HPDE6-E6E7 (cell line): ENCODE data around the gene SCAP.

Experiments
- DNase-seq: peaks from one replicate; pipeline ENCODE4 v3.0.0; 2011; ENCODE audit warnings: missing footprints; ENCODE audit errors: extremely low spot score

Gene SCAP

DNA sequence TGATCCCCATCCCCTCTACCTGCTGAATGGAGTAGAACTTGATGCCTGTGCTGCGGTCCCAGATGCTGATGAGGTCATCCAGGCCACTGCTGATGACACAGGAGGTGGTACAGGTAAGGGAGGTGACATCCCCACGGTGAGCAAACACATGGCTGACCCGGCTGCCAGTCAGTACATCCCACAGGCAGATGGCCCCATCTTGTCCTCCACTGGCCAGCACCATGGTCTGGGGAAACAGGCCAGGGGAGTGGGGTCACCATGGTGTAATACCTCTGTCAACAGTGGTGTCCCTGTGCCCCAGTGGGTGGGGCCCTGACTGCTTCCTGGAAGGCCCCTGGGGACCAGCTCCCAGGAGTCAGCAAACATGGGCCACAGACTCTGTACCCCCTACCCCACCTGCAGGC, 61.6 kb downstream of the SCAP start:
- no peak for DNase-seq

- no peak for DNase-seq
These were observed 62.0 kb downstream of the SCAP start for GRCh38 chr3:47413751-47414150.

GRCh38 chr3:47412842-47413520, 62.8 kb downstream of the SCAP start:
- DNase-seq: no peak

DNA sequence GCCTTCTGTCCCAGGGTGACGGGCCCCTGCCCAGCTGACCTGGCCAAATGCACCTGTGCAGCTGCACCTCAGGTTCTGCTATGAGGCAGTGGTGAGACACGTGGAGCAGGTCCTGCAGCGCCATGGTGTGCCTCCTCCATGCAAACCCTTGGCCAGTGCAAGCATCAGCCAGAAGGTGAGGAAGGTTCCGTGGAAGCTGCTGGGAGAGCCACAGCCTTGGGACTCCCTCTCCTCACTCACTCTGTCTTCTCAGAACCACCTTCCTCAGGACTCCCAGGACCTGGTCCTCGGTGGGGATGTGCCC, 63.3 kb downstream of the SCAP start:
- no peak for DNase-seq

DNA sequence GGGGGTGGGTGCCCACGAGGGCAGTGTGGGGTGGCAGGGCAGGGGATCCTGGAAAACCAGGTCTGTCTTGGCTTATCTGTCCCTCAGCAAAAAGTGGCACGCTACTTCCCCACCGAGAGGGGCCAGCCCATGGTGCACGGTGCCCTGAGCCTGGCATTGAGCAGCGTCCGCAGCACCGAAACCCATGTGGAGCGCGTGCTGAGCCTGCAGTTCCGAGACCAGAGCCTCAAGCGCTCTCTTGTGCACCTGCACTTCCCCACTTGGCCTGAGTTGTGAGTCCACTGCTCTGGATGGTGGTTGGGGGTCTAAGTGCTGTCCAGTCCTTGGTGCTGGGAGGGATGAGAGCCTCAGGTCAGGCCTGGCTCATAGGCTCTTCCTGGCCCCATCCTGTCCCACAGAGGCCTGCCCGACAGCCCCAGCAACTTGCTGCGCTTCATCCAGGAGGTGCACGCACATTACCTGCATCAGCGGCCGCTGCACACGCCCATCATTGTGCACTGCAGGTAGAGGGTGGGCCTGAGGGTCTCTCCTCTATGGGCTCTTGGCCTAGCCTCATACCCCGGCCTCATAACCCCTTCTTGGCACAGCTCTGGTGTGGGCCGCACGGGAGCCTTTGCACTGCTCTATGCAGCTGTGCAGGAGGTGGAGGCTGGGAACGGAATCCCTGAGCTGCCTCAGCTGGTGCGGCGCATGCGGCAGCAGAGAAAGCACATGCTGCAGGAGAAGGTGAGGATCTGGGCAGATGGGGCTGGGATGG, 63.9 kb downstream of the SCAP start:
- no peak for DNase-seq

DNA sequence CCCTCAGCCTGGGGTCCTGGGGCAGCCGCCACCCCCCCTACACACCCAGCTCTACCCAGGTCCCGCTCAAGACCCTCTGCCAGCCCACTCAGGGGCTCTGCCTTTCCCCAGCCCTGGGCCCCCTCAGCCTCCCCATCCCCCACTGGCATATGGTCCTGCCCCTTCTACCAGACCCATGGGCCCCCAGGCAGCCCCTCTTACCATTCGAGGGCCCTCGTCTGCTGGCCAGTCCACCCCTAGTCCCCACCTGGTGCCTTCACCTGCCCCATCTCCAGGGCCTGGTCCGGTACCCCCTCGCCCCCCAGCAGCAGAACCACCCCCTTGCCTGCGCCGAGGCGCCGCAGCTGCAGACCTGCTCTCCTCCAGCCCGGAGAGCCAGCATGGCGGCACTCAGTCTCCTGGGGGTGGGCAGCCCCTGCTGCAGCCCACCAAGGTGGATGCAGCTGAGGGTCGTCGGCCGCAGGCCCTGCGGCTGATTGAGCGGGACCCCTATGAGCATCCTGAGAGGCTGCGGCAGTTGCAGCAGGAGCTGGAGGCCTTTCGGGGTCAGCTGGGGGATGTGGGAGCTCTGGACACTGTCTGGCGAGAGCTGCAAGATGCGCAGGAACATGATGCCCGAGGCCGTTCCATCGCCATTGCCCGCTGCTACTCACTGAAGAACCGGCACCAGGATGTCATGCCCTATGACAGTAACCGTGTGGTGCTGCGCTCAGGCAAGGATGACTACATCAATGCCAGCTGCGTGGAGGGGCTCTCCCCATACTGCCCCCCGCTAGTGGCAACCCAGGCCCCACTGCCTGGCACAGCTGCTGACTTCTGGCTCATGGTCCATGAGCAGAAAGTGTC, 64.7 kb downstream of the SCAP start:
- DNase-seq: no peak

- no peak for DNase-seq
These were observed 65.4 kb downstream of the SCAP start for GRCh38 chr3:47410417-47410720.

DNA sequence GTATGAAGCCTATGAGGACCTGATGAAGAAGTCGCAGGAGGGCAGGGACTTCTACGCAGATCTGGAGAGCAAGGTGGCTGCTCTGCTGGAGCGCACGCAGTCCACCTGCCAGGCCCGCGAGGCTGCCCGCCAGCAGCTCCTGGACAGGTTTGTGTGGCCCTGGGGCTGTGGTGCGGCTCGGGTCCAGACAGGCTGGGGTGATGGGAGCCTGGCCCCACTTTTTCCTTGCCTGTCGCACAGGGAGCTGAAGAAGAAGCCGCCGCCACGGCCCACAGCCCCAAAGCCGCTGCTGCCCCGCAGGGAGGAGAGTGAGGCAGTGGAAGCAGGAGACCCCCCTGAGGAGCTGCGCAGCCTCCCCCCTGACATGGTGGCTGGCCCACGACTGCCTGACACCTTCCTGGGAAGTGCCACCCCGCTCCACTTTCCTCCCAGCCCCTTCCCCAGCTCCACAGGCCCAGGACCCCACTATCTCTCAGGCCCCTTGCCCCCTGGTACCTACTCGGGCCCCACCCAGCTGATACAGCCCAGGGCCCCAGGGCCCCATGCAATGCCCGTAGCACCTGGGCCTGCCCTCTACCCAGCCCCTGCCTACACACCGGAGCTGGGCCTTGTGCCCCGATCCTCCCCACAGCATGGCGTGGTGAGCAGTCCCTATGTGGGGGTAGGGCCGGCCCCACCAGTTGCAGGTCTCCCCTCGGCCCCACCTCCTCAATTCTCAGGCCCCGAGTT, 65.9 kb downstream of the SCAP start:
- no peak for DNase-seq

DNA sequence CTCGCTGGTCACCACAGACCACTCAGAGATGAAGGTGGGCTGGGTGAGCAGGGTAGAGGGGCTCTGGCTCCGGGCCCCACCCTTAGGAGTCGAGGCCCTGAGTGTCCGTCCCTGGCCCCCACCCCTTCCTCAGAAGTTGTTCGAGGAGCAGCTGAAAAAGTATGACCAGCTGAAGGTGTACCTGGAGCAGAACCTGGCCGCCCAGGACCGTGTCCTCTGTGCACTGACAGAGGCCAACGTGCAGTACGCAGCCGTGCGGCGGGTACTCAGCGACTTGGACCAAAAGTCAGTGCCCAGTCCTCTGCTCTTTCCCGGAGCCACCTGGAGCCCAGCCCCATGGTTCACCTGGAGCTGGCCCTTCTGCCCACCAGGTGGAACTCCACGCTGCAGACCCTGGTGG, 66.5 kb downstream of the SCAP start:
- no peak for DNase-seq

DNA sequence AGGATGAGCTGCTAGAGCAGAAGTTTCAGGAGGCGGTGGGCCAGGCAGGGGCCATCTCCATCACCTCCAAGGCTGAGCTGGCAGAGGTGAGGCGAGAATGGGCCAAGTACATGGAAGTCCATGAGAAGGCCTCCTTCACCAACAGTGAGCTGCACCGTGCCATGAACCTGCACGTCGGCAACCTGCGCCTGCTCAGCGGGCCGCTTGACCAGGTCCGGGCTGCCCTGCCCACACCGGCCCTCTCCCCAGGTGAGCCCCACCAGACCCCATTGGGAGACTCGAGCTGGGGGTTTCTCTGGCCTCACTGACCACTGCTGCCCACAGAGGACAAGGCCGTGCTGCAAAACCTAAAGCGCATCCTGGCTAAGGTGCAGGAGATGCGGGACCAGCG, 66.9 kb downstream of the SCAP start:
- DNase-seq: no peak

GRCh38 chr3:47407896-47408838, 67.6 kb downstream of the SCAP start:
- no peak for DNase-seq

DNA sequence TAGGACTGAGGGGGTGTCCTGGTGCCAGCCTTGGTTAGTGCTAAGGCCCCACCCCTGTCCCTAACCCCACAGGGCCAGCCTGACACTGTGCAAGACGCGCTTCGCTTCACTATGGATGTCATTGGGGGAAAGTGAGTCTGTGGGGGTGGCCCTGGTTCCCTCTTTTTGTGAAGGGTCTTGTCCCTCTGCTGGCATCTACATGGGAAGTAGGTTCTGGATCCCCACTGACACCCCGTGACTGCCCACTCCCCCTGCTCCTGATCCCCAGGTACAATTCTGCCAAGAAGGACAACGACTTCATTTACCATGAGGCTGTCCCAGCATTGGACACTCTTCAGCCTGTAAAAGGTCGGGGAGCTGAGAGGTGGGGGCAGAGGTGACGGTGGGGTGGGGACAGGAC, 68.5 kb downstream of the SCAP start:
- DNase-seq: no peak

GRCh38 chr3:47406762-47407149, 69.0 kb downstream of the SCAP start:
- DNase-seq: no peak

GRCh38 chr3:47405820-47406761, 69.7 kb downstream of the SCAP start:
- no peak for DNase-seq

DNA sequence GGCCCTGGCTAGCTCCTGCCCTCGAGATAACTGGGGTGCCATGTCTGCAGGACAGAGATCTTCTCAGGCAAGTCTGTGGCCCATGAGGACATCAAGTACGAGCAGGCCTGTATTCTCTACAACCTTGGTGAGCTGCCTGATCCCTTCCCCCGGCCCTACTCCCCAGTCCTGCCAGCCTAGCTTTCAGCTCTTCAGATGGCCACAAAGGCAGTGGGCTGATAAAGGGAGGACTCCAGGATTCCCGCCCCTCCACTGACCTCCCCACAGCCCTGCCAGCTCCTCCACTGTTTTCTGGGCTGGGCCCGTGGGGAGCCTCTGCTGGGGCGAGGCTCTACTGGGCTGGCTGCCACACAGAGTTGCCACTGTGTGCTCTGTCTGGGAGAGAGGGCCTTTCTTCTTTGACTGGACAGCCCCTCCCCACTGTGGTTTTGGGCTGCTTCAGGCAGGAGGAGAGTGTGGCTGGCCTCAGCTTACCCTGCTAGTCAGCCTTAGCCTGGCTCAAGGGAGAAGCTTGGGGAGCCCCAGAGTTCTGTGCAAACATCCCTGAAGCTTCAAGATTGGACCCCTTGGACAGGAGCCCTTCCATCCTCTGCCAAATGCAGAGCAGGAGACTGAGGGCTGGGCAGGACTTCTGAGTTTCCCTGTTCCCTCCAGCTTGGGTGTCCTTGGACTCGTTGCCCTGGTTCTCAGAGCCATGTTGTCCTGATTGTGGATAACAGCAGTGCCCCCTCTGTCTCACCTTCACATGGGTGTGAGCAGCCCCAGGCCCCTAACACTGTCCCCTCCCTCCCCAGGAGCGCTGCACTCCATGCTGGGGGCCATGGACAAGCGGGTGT, 70.6 kb downstream of the SCAP start:
- DNase-seq: no peak

GRCh38 chr3:47404431-47404876, 71.3 kb downstream of the SCAP start:
- DNase-seq: no peak

DNA sequence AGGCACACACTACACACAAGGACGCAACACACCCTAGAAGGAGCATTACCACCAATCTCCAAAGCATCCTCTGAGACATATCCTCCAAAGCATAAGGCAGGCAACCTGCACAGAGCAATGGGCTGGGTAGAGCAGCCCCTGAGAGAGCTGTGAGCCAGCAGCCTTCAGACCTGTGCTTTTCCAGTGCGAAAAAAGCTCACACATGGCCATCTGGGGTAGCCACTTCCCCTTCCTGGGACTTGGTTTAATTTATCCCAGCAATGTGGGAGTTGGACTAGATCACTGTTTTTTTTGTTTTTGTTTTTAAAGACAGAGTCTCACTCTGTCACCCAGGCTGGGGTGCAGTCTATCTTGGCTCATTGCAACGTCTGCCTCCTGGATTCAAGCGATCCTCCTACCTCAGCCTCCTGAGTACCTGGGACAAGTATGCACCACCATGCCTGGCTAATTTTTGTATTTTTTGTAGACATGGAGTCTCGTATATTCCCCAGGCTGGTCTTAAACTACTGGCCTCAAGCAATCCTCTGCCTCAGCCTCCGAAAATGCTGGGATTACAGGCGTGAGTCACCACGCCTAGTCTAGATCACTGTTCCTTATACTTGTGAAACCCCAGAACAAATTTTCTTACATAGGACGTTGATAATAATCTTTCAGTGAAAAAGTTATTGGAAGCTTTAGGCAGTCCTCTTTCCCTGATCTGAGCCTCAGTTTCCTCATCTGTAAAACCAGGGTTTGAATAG, 76.0 kb downstream of the SCAP start:
- DNase-seq: no peak

DNA sequence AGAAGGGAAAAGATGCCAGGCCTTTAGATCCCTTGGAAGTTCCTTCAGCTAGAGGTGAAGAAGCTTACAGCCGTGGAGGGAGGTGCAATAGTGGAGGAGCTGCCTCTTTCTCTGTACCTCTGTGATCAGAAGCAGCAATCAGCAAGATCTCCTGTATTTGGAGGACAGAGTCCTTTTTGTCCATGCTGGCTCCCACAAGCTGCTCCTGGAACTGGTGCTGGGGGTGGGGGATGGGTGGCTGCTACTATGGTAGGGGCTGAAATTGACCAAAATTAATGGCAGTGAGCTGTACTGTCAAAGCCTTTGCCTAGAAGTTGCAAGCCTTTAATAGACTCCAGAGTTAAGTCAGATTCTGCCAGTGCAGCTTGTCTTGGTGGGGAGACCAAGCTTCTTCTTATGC, 76.7 kb downstream of the SCAP start:
- no peak for DNase-seq
